ENCODE data around the gene WWOX. TPM values are rescaled to one million over a fixed set of nuclear protein-coding genes. Genes with fewer than 3 reads are reported as not detected.

WWOX gene
- total RNA-seq, 1 donor from 2014 or later, result 12.6 TPM

DNA sequence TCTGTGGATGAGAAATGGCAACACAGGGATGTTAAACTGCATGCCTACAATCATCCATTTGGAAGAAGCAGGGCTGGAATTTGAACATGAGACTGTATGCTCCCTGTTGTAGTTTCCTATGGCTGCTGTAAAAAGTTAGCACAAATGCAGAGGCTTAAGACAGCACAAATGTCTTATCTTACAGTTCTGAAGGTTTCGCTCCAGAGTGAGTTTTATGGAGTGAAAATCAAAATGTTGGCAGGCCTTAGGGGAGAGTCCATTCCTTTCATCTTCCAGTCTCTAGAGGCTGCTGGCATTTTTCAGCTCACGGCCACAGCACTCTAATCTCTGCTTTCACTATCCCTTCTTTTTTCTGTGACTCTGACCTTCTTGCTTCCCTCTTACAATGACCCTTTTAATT lies 660.1 kb downstream of the WWOX start:
- Histone ChIP-seq H3K4me3 (ENCODE audit: low read depth, low read length) (no peak overlapping the region), H3K36me3 (ENCODE audit: control insufficient read depth, insufficient read depth, low read length) (no peaks in the 10 kb centered on the region), H3K27me3 (ENCODE audit: control insufficient read depth, insufficient read depth, low read length) (no peaks in the 10 kb centered on the region)
- DNase-seq (ENCODE audit: low read depth) (no peak), FAIRE-seq (no peak)
- TF ChIP-seq, protein P1, sequence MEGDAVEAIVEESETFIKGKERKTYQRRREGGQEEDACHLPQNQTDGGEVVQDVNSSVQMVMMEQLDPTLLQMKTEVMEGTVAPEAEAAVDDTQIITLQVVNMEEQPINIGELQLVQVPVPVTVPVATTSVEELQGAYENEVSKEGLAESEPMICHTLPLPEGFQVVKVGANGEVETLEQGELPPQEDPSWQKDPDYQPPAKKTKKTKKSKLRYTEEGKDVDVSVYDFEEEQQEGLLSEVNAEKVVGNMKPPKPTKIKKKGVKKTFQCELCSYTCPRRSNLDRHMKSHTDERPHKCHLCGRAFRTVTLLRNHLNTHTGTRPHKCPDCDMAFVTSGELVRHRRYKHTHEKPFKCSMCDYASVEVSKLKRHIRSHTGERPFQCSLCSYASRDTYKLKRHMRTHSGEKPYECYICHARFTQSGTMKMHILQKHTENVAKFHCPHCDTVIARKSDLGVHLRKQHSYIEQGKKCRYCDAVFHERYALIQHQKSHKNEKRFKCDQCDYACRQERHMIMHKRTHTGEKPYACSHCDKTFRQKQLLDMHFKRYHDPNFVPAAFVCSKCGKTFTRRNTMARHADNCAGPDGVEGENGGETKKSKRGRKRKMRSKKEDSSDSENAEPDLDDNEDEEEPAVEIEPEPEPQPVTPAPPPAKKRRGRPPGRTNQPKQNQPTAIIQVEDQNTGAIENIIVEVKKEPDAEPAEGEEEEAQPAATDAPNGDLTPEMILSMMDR (IDR thresholded peaks at IDR 0.05; ENCODE audit: insufficient read depth, low read length, severe bottlenecking), result no peak

GRCh38 chr16:78760611-78761010 lies 661.2 kb downstream of the WWOX start:
- TF ChIP-seq, protein P1 (IDR thresholded peaks at IDR 0.05; ENCODE audit: insufficient read depth, low read length, severe bottlenecking), result no peak
- Histone ChIP-seq H3K27me3 (ENCODE audit: control insufficient read depth, insufficient read depth, low read length) (no peaks in the 10 kb centered on the region), H3K36me3 (ENCODE audit: control insufficient read depth, insufficient read depth, low read length) (no peaks in the 10 kb centered on the region), H3K4me3 (ENCODE audit: low read depth, low read length) (no peak overlapping the region)
- no peak for FAIRE-seq
- DNase-seq (ENCODE audit: low read depth), result no peak

DNA sequence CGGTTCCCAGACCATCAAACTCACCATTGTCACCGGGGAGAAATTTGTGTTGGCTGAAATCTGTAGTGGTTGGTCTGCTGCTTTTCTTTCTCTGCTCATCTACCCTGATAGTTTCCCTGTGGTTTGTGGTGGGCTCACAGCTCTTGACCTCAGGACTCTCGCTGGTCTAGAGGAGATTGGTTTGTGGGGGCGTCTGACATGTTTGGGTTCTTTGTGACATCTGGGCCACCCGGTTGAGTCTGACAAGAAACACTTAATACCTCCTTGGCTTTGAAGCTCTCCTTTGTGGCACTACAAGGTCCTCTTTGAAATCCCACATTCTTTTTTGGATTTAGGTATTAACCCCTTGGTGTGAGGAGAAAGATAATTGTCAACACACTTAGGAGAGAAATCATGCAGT lies 662.0 kb downstream of the WWOX start:
- FAIRE-seq, result no peak
- no peak overlapping the region for H3K4me3 ChIP-seq (ENCODE audit: low read depth, low read length)
- H3K36me3 ChIP-seq (ENCODE audit: control insufficient read depth, insufficient read depth, low read length), result no peaks in the 10 kb centered on the region
- DNase-seq (ENCODE audit: low read depth), result no peak
- H3K27me3 ChIP-seq (ENCODE audit: control insufficient read depth, insufficient read depth, low read length), result no peaks in the 10 kb centered on the region
- TF ChIP-seq, protein P1 (IDR thresholded peaks at IDR 0.05; ENCODE audit: insufficient read depth, low read length, severe bottlenecking), result no peak

DNA sequence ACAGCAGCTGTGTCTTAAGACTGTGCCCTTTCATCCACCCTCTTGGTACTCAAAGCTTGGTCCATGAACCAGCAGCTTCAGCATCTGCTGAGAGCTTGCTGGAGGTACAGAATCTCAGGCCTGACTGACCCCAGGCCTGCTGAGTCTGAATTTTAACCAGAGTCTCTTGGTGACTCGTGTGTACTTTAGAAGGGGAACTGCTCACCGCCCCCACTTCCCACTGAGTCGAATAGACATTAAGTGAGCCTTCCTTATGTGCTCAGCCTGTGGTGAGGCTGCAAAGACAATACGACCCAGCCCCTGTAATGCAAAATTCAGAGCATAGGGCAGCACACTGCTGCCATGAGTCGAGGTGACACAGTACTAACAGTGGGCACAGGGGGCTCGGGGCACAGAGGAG lies 662.8 kb downstream of the WWOX start:
- TF ChIP-seq, protein P1 (IDR thresholded peaks at IDR 0.05; ENCODE audit: insufficient read depth, low read length, severe bottlenecking), result no peak
- H3K27me3 ChIP-seq (ENCODE audit: control insufficient read depth, insufficient read depth, low read length), result no peaks in the 10 kb centered on the region
- DNase-seq (ENCODE audit: low read depth) (peak; percentile 35), FAIRE-seq (no peak)
- H3K36me3 ChIP-seq (ENCODE audit: control insufficient read depth, insufficient read depth, low read length), result no peaks in the 10 kb centered on the region
- no peak overlapping the region for H3K4me3 ChIP-seq (ENCODE audit: low read depth, low read length)

DNA sequence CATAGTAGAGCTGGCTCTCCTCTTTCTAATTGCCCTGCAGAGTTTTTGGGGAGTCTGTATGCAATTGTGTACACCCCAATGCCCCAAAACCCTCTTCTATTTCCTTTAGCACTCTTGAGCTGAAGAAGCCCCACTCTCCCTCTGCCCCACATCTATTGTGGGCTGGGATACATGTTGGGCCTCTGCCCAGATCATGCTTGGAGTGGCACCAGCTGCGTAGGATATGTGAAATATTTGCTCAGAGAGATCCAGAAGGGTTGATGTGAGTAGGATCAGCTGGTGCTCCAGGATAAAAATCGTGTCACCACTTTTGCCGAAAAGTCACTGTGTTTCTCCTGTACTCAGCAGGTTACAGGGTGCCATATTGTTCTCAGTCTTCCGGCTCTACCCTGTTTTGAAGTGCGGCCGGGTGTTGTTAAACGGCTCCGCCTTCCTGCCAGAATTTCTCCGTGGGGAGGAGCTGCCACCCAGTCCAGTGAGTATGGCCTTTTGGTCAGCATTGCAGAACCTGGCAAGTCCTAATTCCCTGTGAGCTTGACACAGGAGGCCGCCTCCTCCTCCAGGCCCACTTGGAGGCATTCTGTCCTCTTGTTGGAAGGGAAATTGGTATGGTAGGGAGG lies 664.5 kb downstream of the WWOX start:
- DNase-seq (ENCODE audit: low read depth), result no peak
- TF ChIP-seq, protein P1 (IDR thresholded peaks at IDR 0.05; ENCODE audit: insufficient read depth, low read length, severe bottlenecking), result no peak
- no peak for FAIRE-seq
- Histone ChIP-seq H3K36me3 (ENCODE audit: control insufficient read depth, insufficient read depth, low read length) (no peaks in the 10 kb centered on the region), H3K4me3 (ENCODE audit: low read depth, low read length) (no peak overlapping the region), H3K27me3 (ENCODE audit: control insufficient read depth, insufficient read depth, low read length) (no peaks in the 10 kb centered on the region)

DNA sequence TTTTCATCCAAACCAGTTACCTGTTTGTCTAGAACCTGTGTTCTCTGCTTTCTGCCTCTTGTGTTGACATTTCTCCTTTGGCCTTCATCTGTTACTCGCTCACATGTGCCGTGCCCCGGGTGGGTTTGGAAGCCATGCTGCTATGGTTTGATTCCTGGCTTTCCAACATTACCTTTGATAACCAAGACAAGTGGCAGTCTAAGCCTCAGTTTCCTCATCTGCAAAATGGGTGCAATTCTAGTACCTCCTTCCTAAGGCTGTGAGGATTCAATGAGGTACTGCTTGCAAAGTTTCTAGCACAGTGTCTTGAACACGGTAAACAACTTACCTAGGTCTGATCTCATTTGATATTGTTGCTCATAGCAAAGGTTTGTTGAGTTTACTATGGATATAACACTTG lies 665.0 kb downstream of the WWOX start:
- TF ChIP-seq, protein P1 (IDR thresholded peaks at IDR 0.05; ENCODE audit: insufficient read depth, low read length, severe bottlenecking), result no peak
- H3K36me3 ChIP-seq (ENCODE audit: control insufficient read depth, insufficient read depth, low read length), result no peaks in the 10 kb centered on the region
- no peak for FAIRE-seq
- DNase-seq (ENCODE audit: low read depth), result no peak
- no peaks in the 10 kb centered on the region for H3K27me3 ChIP-seq (ENCODE audit: control insufficient read depth, insufficient read depth, low read length)
- H3K4me3 ChIP-seq (ENCODE audit: low read depth, low read length), result no peak overlapping the region

All from bronchial epithelial cell (primary cell).